Effector CD8-positive, alpha-beta T cell (primary cell): ENCODE data around the gene EXOC3L1.

ENCODE experiments used
- DNase-seq: peaks from one replicate; lab custom pipeline; 2025; lab: John Stamatoyannopoulos, UW

Gene EXOC3L1

DNA sequence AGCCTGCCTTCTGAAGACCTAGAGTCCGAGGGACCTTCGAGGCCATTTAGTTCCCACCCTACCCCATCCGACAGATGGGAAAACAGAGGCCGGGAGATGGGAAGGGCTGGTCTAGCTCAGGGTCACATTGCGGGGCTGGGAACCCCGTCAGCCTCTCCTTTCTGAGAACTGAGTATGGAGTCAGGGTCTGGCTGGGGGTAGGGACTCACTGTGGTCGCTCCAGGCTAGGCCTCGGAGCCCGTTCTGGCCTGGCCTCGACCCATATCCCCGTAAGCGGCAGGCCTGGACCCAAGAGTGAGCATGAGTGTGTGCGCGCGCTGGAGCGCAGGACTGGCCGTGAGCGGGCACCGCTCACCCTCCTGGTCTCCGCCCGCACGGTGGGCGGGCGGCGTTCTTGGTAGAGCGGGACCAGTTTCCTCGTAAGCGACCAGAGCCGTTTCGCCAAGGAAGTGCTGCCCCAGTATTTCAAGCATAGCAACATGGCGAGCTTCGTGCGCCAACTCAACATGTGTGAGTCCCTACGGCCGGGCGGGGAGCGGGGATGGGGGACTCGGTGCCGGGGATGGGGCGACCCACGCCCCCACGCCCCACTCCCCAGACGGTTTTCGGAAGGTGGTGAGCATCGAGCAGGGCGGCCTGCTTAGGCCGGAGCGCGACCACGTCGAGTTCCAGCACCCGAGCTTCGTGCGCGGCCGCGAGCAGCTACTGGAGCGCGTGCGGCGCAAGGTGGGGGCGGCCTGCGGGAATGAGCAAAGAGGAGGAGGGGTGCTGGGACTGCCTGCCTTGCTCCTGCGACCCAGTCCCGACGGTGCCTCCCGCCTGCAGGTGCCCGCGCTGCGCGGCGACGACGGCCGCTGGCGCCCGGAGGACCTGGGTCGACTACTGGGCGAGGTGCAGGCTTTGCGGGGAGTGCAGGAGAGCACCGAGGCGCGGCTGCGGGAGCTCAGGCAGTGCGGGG lies 24.5 kb downstream of the EXOC3L1 start:
- DNase-seq, result no peak

DNA sequence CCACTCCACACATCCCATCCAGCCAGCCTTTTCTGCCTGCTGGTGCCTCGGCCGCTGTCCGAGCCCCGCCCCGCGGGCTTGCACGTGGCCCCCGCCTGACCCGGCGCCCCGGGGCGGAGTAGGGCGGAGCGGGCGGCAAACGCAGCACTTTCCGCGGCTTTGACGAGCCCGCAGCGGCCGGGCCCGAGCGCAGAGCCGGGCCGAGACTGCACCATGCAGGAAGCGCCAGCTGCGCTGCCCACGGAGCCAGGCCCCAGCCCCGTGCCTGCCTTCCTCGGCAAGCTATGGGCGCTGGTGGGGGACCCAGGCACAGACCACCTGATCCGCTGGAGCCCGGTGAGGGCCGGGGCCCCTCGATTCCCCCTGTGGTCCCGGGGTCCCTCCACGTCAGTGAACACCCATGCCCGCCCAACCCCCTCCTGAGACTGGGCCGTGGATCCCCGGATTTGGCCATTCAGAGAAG lies 25.3 kb downstream of the EXOC3L1 start, which contains the start of gene HSF4:
Gene HSF4, plus strand, starts transcription at position 147 of the 463 bp plus-strand sequence. Its CDS starts 67 bp downstream, at position 214.
- DNase-seq, result no peak

DNA sequence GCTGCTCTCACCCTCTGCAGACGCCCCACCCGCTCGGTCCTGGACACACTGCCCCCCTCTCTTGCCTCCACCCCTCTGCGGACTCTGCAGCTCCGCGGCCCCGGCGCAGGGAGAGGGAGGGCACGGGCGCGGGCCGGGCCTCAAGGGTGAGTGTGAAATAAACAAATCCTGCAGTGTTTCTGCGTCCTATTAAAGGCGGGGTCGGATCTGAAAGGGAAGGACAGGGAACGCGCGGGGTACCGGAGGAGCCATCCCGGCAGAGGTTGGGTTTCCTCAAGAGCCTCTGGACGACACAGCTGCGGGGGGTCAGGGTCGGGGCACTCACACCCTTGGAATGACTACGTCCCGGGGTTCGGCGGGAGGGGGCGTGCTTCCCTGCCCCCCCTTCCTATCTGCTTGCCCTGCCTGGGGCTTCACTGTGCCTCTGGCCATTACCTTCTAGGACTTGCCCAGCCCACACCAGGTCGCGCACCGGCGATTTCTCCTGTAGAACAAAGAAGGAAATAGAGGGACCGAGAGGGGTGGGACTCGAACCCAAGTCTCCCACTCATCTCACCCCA lies 25.9 kb downstream of the EXOC3L1 start:
- DNase-seq, result no peak

DNA sequence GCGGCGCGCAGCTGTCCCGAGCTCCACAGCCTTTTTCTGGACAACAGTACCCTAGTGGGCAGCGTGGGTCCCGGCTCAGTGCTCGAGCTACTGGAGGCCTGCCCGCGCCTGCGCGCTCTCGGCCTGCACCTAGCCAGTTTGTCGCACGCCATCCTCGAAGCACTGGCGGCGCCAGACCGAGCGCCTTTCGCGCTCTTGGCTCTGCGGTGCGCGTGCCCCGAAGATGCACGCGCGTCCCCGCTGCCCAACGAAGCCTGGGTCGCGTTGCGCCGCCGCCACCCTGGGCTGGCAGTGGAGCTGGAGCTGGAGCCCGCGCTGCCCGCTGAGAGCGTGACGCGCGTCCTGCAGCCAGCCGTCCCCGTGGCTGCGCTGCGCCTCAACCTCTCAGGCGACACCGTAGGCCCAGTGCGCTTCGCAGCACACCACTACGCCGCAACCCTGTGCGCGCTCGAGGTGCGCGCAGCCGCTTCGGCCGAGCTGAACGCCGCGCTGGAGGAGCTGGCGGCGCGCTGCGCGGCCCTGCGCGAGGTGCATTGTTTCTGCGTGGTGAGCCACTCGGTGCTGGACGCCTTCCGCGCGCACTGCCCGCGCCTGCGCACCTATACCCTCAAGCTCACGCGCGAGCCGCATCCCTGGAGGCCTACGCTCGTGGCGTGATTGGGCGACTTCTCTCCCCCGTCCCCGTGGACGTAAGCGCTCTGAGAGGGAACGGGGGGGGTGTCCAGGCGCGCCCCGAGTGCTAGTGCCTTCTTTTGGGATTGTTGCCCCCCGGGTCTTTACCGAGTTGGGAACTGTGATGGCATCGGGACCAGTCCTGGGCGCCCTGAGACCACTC lies 26.6 kb downstream of the EXOC3L1 start:
- DNase-seq, result no peak

DNA sequence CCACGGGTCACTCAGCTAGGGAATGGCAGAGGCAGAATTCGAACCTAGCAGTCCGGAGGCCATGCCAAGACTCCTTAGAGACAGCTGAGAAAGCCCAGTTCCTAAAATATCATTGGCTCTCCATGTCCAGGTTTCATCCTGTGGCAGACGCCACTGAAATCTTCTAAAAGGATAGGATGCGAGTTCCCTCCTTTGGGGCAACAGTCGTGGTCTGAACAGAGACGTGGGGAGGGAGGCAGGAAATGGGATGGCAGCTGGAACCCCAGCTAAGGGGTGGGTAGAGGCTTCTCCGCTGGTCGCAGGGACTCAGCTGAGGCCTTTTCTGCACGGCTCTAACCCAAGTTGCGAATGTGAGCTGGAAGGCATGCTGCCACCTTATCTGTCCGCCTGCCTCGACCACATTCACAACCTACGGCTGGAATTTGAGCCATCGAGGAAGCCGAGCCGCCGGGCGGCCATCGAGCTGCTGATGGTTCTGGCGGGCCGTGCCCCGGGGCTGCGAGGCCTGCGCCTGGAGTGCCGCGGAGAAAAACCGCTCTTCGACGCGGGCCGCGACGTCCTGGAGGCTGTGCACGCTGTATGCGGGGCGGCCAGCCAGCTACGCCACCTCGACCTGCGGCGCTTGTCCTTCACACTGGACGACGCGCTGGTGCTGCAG lies 27.3 kb downstream of the EXOC3L1 start:
- DNase-seq, result no peak

DNA sequence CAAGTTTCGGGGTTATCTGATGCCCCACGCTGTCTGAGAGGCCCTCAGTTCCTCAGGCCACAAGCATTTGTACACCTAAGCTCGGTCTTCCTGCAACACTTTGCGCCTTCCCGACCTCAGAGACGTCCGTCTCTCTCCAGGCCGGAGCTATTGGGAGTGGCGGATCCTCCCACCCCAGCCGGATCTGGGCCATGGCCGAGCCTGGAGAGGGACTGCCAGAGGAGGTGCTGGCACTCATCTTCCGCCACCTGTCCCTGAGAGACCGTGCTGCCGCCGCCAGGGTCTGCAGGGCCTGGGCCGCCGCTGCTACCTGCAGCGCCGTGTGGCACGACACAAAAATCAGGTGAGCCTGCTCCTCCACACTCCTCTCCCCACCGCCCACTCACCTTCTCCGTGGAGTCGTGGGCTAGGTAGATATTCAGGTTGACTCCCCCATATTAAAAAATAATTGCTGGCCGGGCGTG lies 28.3 kb downstream of the EXOC3L1 start:
- DNase-seq, result no peak

DNA sequence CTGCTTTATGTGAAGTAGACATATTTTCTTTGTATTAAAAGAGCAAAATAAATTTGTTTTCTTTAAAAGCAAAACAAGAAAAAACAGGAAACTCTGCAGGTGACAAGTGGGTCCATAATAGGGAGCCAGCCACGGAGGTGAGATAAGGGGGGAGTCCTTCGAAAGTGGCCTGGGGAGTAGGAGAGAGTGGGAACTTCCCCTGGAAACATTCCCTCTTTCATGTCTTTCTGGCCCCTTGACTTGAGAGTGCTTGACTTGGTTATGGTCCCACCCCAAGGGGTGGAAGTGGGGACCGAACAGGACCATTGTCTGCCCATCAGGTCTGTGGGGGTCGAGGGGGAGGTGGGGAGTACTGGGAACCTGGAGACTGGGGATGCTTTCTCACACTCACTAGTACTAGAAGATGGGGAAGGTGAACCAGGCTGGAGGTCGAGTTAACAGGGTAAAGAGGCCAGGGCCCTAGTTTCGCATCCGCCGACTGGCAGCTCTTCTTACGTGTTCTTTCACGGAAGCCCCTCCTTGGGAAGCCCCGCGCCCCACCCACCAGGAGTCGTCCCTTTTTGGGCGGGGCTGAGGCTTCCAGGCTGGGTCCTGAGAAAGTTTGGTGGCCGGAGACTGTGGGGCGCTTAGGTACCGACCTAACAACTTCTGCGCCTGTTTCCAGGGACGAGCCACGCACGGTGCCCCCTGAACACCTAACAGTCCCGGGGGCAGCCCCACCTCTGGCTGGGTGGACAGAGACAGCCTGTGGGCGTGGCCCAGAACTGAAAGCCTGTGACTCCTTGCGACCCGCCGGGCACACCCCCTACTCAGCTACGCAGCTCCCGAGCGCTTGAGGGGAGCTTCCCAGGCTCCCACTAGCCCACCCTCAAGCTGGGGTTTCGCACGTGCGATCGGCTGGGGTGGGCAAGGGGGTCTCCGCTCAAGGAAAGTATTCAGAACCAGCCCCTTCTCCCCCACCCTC lies 31.0 kb downstream of the EXOC3L1 start:
- DNase-seq, result peak; percentile 57

DNA sequence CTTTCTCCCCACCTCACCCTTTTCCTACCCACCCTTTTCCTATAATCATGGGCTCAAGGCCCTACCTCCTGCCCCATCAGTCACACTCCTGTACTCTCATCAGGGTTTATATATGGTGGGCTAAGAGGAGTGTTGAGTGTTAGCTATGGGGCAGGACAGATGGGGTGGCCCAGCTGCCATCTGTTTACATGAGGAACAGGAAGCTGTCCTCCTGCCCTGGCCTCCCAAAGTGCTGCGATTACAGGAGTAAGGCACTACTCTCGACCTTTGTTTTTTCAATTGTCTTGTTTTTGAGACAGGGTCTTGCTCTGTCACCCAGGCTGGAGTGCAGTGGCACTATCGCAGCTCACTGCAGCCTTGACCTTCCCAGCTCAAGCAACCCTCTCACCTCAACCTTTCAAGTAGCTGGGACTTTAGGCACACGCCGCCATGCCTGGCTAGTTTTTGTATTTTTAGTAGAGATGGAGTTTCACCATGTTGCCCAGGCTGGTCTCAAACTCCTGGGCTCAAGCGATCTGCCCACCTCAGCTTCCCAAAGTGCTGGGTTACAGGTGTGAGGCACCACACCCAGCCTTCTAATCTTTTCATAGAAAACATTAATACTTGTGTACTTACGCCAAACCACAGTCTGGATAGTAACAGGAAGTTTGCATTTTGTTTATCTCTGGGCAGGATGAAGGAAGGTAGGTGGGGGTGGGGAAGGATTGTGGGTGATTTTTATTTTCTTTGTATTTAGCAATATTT lies 31.9 kb downstream of the EXOC3L1 start:
- DNase-seq, result no peak

DNA sequence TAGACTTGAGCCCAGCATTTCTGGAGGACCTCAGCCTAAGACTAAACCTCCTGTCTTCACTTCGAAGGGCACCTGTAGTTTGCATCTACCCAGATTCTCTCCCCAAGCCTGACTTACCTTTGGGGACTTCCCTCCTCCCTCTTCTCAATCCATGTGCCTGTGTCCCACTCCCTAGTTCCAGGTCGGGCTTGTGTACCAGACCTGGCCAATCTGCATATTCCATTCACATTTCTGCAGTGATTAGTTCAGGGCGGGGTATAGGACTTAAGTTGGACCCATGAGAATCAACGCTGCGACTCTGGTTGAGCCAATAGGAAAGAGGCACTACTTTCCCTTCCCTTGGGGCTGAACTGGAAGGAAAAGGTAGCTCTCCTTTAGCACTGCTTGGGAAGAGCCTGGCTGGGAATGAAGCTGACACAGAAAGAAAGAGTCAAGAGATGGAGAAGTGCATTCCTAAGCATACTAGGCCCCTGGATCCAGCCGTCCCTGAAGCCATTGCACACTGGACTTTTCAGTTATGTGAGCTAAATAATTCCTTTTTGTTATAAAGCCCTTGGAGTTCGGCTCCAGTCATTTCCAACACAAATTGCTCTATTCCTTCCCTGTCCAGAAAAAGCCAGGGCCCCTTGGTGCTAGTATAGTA lies 32.7 kb downstream of the EXOC3L1 start:
- DNase-seq, result no peak

DNA sequence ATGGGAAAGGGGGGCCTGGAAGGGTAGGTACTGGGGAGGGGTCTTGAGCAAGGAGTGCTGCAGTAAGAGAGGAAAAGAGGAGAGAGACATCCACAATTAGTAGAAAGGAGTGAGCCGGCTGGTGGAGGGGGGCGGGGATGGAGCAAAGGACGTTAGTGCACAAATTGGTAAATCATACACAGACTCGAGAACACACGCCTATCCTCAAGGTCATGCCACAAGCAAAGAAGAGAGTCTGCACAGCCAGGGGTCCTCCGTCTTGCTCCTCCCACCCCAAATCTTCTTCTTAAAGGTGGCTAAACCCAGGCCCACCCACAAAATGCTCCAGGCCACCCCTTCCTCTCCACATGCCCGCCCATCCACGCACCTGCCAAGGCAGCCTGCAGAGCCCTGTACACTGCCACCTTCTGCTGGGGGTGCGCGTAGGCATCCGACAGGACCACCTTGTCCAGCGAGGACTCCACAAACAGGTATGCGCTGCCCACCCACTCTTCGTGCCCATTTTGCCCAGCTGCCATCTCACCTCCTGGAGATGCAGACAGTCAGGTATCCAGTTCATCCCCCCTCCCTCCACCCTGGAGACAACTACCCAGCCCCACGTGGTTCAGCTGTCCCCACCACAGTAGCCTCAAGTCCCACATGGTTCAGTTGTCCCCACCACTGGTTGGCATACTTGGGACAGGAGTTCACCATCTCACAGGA lies 33.6 kb downstream of the EXOC3L1 start:
- DNase-seq, result no peak

DNA sequence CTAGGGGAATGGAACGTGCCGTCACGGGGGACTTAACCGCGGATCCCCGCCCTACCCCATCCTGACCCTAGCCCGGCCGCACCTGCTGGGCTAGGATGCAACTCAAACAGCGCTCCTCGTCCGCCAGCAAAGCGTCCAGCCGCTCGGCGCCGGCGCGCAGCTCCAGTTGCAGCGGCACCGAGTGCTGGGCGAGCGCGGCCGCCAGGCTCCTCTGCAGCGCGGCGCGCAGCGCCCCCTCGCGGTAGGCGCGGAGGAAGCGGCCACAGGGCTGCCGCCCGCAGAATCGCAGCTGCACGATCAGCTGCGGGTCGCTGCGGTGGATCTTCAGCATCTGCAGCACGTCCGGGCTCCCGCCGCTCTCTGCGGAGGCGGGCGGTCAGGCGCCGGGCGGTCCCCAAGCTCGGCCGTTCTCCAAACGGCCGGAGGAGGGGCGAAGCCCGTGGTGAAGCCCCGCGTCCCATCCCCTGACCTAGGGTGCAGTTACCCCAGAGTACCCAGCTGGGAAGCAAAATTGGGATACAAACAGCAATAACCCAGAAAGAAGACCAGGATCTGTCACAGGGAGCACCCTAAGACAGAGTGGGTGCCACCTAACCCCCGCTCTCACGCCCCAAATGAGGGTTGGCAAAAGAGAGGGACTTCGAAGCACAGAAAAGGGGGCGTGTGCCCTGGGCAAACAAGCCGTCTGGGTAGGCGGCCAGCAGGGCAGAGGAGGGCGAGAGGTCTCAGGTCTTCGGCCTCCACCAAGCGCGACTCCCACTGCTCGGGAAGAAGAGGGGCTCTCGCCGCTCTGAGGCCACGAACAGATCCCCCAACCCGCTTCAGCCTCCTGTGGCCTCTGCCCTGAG lies 34.4 kb downstream of the EXOC3L1 start:
- DNase-seq, result peak; percentile 67

DNA sequence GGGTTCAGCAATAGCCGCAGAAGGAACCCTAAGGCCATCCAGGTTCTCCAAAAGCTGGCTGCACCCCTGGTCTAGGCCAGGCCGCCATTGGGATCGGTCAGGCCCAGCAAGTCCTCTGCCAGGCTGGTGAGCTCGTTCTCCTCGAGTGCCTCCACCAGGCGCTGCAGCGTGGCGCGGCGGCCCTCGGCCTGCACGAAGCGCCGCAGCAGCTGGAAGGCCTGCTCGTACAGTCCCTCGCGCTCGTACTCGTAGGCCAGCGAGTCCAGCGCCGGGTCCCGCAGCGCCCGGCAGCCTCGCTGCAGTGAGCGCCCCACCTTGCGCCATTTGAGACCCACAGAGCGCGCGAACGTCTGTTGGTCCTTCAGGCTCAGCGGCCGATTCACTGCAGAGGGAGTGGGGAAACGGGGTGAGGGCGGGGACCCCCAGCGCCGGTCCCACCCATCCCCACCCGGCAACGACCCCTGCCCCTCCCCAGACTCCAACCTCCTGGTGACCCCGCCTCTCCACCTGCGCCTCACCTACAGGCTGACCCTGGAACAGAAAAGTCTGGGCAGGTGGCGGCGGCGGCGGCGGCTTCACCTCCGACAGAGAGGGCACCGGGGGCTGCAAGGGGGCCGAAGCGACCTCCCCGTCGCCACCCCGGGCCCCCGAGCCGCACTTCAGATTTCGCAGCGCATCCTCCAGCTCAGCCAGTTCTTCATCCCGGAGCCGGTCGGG lies 35.2 kb downstream of the EXOC3L1 start:
- no peak for DNase-seq

DNA sequence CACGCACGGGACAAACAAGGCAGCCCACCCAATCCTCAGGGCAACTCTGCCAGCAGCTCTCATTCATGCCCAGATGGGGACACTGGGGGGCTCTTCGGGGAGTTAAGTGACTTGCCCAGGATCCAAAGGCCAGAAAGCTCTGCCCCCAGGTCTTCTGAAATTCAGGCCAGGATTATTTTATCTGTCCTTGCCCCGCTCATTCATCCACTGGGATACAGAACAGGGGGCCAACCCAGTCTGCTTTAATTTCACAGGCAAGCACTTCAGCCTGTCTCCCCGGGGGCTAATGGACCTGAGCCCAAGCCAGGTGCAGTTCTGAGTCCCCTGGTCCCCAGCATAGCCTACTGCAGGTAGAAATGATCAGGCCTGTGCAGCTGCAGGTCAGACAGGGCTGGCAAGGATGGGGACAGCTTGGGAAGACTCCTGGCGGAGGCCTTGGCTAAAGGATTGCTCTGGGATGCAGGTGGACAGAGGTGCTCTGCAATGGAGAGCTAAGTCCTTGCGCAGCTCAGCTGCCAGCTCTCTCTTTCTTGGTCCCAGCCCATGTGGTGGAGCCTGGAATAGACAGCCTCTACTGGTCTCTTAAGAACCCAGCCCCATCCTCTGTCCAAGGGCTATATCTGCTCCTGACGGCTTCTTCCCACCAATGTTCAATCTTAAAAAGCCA lies 38.4 kb downstream of the EXOC3L1 start:
- DNase-seq, result no peak

DNA sequence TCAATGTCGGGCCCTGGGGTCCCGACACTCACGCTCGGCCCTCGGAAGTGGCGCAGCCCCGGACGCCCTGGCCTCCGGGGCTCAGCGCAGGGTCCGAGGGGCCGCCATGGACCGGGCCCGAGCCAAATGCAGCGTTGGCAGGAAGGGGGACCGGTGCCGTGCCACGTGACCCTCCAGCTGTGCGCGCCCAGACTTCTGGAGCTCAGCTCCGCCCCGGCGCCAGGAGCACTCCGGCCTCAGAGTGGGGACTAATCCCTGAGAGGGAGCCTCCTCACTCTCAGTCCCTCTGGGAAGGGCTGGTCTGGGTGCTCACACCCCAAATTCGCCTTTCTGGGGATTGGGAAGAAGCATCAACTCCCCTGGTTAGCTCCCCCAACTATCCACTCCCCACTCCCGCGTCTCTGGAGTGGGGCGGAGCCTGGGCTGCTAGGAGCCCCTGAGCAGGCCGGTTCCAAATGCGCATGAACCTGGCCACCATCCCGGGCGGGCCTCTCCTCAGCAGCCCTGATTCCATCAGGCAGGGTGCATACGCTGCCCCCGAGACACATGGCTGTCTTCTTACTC lies 39.0 kb downstream of the EXOC3L1 start, which contains the start of gene B3GNT9:
Gene B3GNT9, minus strand, starts transcription at position 166 of the 564 bp plus-strand sequence. CDS start 513 bp downstream, outside the sequence.
- no peak for DNase-seq

DNA sequence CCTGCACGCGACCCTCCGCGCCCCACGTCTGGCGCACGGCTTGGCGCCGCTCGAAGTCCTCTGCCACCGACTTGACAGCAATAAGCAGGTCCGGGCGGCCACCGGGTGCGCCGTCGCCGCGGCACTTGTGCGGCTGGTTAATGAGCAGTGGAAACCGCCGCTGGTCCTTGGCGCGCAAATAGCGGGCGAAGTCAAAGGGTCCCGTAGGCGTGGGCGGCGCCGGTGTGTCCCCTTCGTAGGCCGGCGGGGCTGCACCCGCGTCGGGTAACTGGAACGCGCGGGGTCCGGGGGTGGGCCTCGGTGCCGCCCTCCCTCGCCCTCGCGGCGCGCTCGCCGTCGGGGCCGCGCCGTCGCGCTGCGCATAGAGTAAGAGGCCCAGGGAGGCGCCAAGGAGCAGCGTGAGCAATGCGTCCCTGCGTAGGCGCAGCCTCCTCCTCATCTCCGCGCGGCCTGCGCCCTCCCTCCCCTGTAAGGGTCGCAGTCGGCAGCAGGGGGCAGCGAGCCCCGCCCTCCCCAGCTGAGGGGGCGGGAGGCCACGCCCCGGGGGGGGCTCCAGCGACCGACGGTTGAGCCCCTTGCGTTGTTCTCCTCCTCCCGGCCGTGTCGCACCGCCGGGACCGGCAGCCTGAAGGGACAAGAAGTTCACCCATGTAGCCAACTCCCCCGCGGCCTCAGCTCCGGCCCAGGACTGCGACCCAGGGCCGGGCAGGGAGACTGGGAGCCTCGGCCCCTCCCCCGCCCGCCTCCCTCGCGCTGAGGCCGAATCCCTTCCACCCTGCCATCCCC lies 39.7 kb downstream of the EXOC3L1 start:
- no peak for DNase-seq
